NCI-H2196 treated with DMSO at 0.1 percent for 48 hours (cell line): ENCODE data around the gene GSE1.

Source experiments
- DNase-seq: peaks from one replicate; lab custom pipeline; 2025; ENCODE audit not compliant: unreplicated experiment; lab: John Stamatoyannopoulos, UW

Gene GSE1

DNA sequence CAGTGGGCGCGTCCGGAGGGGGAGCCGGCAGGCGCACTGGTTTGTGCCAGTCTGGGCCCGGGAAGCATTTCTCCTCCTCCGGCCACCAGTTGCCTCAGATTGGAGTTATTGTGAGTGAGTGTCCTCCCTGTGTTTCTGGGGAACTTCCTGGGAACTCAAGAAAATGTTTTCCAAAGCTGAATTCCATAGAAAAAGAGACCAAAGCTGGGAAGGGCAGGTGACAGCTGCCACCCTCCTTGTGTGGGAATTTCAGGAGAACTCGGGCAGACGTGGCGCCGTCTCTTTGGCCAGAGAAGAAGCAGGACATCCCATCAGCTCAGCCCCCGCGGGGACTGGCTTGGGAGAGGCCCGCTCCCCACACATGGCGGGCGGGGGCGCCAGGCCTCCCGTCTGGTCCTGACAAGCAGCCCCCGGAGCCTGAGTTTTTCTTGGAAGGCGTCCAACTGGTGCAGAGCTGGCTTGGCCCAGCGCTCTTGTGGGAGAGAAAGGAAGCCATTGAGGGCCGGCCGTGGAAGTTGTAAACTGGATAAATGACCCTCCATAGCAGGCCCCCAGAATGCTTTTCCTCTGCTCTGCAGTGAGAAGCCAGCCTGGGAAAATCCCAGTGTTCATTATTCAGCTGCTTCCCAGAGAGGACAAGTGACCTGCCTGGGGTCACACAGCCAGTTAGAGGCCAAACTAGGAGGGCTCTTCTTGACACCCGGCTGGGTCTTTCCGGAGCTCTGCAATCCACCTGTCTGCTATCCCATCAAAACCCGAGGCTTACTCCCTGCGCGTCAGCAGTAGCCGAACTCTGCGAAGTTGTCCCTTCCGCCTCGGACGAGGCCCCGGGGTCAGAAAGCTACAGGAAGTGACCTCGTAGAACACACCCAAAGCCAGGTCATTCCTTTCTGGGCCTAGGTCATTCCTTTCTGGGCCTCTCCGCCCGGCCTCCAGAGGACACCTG is 39.2 kb upstream of the GSE1 start:
- DNase-seq: no peak

DNA sequence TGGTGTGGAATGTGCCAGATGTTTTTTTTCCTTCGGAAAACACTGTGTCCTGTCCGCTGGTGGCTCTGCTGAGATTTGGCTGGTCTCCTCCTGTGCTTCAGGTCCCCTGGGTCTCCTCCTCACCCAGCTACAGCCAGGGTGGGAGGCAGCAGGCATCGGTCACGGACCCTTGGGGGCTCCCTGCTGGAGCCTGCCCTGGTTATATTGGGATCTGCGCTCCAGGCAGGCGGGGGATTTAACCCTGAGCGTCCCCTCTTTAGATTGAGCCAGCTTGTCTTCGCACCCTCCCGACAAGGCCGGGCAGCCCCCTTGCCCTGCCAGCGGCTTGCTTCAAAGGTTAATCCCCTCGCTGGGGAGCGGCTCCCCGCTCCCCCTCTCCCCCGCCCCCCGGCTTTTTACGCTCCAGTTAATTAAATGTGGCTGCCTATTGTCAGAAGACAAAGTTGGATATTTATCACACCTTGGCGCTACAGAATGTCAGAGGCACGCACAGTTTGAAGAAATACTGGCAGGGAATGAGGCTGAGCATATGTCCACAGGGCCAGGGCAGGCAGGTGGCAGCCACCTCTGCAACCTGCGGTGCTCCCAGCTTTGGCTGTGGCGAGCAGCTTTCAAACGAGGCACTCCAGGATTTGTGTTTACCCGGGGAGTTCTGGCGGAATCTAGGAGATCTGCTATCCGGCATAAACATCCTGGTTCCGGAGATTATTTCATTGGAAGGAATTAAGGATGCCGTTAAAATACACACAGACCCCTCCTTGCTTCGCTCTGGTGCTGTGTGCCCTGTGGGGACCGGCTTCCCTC is 38.2 kb upstream of the GSE1 start:
- no peak for DNase-seq

DNA sequence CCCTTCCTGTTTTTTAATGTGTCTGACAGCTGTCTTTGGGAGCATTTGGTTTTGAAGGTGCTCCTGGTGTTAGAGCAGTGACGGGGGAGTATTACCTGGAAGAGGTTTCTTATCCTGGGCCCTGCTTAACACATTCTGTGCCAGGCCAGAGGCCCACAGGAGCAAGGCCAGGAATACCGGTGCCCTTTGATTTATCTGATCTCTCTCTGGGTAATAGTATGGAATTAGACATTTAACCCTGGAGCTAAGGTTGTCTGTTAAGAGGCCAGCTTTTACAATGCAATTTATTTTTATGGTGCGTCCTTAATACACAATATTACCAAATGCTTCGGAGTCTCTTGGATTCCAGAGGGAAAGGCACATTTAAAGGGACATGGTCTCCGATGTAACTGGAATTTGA is 37.2 kb upstream of the GSE1 start:
- no peak for DNase-seq

DNA sequence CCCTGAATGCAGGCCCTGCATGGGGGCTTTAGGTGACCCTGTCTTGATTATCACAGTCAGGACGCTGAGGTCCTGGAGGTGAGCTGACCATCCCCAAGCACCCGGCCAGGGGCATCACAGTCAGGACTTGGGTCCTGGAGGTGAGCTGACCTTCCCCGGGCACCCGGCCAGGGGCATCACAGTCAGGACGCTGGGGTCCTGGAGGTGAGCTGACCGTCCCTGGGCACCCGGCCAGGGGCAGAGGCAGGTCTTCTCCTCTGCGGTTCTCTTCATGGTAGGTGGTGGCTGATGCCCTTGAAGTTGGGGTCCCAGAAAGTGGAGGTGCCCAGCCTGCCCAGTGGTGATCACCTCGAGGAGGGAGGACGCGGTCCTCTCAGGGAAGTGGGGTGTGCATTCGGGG is 36.2 kb upstream of the GSE1 start:
- no peak for DNase-seq

DNA sequence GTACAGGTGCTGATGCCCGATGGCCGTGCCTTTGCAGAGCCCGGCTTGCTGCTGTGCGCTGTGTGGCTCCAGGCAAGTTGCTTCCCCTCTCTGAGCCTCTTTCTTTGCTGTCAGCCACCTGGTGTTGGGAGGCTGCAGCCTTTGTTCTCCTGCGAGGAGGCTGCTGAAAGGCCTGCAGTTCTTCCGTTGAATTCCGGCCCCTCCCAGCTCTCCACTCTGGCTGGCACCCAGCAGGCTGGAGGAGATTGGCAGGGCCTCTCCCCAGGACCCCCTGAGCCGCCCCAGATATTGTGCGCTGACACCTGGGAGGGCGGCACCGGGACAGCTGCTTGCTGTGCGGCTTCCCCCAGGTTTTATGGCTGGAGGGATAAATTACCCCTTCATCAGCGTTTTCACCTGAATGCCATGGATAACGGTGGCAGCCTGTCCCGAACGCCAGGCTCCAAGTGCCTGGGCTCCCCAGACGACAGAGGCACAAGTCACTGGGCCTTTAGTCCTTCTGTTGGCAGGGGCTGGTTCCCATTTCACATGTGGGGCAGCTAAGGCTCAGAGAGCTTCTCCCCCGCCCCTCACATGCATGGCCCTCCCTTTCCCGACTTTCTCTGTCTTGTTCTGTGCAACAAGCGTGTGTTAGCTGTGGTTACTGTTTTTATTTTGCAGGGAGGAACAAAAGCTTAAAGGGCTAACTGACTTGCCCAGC is 35.1 kb upstream of the GSE1 start:
- no peak for DNase-seq

DNA sequence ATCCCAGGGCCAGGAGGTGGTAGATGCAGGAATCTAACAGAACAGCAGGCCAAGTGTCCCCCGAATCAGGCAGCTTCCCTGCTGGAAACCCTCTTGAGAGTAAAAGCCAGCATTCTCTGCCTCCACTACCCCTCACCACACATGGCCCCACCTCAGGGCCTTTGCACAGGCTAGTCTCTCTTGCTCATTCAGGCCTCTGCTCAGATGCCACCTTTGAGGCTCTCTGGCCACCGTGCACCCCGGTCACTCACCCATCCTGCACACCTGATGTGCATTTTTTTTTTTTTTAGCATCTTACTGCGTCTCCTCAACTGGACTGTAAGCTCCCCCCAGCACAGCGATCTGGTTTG is 34.5 kb upstream of the GSE1 start:
- DNase-seq: no peak

DNA sequence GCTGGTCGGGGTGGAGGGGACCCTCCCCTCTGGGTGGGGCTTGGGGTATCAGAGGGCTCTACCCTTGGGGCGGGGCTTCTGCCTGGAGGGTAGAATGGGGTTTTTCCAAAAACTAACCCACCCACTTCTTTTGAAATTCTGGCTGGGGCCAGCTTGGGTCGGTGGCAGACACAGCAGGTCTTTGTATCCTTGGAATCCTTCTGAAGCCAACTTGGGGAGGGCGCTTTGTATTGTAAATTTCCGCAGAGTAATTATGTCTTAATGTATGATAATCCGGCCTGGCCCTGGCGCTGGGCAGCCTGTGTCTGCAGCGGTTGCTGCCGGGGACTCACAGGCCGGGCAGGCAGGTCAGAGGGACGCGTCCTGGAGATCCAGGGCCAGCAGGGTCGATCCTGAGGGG is 33.9 kb upstream of the GSE1 start:
- no peak for DNase-seq

DNA sequence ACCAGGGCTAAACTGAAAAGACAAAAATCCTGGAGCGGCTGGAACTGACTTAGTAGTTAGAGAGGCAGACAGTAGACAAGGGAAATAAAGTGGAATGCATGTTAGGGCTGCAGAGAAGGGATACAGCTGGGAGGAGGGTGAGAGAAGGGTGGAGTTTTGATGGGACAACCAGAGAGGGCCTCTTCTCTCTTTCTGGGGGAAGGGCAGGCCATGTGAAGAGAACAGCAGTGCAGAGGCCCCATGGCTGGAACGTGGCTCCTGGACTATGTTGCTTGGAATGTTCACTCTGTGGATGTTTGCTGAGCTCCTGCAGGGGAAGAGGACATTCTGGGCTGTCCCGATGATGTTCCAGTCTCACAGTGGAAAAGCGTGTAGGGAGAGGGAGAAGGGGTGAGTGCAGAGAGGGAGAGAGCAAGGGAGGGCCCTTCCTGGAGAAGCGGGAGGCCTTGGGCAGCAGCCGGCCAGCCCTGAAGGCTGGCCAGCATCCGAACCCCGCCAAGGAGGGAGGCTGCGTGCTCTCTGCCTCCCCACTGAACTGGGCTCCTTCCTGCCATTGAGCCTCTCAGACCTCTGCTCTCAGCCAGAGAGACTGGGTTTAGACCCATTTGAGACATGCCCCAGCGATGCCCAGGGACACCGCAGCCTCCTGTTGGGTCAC is 33.1 kb upstream of the GSE1 start:
- DNase-seq: no peak

DNA sequence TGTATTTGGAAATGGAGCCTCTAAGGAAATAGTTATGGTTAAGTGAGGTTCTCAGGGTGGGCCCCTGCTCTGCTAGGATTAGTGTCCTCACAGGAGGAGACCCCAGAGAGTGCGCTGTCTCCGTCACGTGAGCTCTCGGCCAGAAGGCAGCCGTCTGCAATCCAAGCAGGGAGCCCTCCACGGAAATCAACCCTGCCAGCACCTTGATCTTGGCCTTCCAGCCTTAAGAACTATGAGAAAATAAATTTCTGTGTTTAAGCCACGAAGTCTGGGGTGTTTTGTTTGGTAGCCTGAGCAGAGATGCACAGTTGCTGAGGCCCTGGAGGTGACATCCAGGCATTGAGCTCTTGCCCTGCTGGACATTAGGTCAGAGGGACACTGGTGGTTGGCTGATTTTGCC is 32.4 kb upstream of the GSE1 start:
- no peak for DNase-seq

DNA sequence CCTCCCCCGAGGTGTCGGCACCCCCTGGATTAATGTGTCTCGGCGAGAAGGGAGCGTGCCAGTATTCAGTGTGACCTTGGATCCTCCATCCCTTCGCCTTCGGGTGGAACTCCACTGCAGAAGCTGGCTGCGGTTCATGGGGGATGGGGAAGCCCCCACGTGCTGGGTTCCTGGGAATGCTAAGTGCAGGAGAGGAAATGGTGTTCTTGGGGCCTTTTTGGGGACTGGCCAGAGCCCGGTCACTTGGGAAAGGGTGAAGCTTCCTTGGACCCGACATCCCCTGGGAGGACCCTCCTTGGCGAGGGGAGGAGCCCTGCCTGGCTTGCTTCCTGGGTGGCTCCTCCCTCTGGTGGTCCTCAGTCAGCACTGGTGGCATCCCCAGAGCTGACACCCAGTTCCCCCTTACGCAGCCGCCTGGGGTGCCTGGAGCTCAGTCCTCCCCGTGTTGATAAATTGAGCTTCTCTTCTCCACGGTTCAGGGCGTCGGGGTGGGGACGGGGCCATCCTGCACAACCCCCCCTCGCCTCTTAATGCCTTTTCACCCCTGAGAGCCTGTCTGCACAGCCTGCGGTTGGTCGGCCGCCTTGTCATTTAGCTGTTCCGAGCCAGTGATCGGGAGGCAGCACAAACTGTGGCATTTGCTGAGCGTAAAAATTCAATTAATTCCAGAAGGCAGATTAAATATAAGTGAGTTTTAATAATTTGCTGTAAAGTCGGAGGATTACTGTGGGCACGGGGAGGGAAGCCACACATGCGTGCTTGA is 30.7 kb upstream of the GSE1 start:
- no peak for DNase-seq

DNA sequence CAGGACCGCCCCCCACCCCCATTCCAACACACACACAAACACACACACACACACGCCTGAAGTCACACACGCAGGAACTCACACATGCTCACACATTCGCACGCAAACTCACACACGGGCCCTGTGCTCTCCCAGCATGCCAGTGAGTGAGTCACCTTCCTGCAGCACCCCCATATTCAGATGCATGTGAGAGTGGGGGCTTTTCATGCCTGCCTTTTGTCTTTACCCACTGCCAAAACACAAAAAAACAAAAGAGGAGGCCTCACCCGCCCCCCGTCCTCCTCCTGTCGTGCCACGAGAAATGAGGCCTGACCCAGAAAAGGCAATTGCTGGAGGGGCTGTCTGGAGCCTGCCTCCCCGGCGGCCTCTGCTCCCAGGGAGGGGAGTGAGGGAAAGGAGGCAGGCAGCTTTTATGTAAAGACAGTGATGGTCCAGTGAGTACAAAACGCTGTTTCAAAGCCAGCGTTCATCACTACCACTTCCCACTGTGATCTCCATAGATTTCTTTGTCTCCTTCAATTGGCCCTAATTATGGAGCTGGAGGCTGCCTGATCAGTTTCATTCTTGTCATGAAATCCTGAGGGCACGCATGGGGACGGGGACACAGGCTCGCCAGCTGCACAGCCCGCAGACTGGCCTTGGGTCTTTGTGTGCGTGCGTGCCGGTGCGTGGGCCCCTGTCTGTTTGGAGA is 29.5 kb upstream of the GSE1 start:
- no peak for DNase-seq

DNA sequence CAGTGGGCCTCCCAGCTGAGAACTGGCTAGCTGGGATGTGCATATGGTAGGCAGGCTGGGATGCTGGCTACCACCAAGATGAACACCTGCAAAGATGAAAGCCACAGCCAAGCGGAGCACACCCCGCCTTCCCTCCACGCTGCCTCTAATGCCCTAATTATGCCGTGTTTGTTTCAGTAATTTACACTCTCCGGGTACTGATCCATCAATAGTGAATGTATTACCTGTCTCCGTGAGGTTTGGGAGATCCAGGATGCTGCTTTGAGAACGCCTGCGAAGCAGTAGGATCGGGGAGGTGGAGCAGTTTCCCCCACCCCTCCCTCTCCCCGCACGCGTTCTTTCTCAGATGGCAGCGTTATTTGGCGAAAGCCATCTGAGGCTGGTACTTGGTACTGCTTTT is 28.9 kb upstream of the GSE1 start:
- no peak for DNase-seq

DNA sequence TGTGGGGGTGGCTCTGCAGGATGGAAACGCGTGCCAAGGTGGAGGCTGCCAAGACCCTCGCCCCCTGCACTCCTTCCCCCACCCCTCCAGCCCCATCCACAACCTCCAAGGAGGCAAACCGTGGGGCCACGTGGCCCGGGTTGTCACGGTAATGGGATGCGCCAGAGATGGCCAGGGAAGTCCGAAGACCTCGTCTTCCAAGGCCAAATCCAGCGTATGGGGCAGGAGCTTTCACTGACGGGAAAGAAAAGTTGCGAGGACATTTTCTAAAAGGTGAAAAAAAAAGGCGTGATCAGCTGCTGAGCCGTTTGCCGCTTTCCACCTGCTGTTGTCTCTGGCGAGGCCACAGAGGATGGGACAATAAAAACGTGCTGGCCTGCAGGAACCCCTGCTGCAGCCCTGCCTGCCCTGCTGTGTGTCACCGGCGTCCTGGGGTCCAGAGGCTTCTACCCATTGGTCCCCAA is 28.3 kb upstream of the GSE1 start:
- DNase-seq: no peak

DNA sequence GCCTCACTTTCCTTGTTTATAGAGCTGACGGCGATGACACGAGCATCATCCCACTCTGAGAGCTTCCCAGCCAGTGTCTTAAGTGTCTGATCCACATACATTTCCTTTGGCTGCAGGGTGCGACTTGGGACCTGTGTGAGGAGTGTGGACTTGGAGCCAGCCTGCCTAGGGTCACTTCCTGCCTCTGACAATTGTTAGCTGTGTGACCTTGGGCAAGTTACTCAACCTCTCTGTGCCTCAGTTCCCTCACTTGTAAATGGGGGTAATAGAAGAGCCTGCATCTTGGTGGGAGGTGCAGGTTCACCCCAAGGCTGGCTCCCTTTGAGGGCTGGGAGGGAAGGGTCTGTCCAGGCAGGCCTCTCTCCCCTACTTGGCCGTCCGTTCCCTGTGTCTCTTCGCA is 27.4 kb upstream of the GSE1 start:
- no peak for DNase-seq

DNA sequence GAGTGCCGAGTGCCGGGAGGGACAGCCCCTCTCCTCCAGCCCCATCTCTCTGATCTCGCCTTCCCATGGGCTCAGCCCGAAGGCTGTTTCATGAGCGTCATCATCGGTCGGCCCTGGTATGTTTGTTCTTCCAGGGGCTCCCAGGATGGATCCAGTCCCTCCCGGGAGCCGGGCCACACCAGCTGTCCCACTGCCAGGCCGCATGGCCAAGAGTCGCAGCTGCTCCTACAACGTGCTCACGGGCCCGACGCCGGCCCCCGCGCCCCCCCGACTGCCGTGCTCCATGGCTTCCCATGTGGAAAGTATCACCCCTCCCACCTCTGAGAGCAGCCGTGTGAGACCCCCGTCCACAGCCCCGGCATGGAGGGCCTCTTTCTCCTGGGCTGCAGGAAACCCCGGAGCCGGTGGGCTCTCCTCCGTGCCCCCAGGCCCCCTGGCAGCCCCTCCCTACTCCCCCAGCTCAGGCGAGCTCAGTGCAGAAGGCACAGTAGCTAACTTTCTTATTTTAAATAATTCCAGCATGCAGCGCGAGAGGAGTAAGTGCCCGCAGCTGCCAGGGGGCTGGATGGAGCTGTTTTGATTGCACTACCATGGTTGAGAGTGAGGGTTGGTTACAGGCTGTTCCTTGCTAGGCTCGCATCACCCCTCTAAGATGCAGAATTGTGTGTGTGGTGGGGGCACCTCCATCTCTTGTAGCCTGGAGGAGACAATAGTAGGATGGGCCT is 26.6 kb upstream of the GSE1 start:
- DNase-seq: no peak

DNA sequence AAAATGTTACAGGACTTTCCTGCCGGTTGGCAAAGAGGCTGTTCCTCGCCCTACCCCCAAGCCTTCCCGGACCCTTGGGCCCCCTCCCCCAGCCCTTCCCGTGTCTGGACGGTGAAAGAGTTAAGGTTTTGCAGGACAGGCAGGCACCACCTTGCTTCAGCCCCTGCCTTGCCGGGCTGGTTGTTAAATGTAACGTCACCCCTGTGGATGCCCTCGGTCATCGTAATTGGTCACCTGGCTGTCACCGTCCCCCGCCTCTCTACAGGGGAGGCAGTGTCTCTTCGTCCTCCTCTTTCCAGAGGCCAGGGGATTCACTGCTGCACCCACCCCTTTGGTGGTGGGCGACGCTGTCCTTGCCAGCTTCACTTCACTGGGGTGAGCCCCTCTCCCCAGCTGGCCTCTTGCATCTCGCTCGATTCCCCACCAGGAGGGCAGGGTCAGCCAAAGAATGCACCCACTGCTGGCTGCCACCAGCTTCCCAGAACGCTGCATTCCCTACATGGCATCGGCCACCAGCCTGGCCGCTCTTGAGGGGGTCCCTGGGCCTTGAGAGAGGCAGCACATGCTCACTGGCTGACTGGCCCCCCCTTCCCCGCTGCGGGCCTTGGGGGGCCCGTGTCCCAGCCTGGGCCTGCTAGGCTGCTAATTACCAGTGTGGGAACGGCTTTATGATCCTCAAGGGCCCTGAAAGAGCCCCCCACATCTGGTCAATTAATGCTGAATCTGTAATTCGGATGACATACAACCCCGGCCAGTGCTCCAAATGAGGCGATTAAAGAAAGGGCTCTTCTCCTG is 25.2 kb upstream of the GSE1 start:
- DNase-seq: no peak

DNA sequence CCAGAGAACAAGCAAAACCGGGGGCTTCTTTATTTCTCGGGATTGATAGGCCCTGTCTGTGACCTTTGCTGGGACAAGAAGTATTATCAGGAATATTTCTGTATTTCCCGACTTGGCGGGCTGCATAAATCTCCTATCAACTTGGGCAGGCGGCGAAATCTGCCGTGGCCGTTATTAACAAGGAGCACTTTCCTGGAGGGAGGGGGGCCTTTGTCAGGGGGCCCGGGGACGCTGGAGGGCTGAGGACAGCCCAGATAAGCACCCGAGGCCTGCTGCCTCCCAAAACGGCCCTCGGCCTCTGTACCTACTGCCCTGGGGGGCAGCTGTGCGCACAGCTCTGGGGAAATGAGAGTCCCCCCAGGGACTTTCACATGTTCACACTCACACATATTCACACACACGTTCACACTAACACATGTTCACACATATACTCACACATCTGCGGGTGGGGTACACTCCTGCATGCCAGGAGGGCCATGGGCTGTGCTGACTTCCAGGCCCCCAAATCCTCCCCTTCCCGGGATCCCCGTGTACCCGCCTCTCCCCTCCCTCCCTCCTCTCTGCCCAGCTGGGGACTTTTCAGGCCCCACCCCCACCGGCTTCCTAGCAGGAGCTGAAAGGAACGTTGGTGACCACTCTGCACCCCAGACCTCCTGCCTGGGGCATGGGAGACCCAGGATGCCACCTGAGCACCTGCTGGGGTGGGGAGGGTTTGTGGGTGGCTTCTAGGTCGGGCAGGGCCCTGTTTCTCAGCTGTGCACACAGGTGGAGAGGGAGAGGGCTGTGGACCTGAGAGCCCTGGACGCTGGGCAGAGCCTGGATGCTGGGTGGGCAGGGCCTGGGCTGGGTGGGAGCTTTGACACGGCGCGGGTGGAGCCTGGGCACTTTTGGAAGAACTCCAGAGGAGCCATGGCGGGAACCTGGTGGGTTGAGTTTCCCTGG is 24.3 kb upstream of the GSE1 start:
- DNase-seq: no peak
